ENCODE results near the gene TSPAN13.

TSPAN13 gene

DNA sequence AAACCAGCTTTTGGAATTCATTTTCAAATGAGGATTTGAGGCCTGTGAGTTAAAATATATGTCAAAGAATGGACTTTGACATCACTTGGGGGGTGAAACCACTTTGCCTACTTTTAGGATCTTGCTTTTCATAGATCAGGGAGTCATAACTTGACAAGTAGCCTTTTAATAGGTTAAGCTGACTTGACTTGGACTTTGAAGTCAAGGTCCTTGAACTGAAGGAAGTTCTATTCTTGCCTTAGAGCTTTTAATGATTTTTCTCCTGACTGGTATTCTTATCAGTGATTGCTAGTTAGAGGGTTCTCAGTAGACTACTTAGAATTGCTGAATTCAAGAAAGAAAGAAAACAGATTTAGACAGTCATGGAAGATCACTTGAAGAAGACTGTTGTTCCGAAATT is 33.6 kb downstream of the TSPAN13 start:
- no peak overlapping the region for H3K4me3 Mint-ChIP-seq
- H3K9me3 Mint-ChIP-seq = peaks cover 8% of the 10 kb centered on the region
- TF ChIP-seq, protein P1, sequence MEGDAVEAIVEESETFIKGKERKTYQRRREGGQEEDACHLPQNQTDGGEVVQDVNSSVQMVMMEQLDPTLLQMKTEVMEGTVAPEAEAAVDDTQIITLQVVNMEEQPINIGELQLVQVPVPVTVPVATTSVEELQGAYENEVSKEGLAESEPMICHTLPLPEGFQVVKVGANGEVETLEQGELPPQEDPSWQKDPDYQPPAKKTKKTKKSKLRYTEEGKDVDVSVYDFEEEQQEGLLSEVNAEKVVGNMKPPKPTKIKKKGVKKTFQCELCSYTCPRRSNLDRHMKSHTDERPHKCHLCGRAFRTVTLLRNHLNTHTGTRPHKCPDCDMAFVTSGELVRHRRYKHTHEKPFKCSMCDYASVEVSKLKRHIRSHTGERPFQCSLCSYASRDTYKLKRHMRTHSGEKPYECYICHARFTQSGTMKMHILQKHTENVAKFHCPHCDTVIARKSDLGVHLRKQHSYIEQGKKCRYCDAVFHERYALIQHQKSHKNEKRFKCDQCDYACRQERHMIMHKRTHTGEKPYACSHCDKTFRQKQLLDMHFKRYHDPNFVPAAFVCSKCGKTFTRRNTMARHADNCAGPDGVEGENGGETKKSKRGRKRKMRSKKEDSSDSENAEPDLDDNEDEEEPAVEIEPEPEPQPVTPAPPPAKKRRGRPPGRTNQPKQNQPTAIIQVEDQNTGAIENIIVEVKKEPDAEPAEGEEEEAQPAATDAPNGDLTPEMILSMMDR (IDR thresholded peaks at IDR 0.05) = no peak
- no peaks in the 10 kb centered on the region for H3K27me3 Mint-ChIP-seq (ENCODE audit: low read depth, poor library complexity)
- H3K27ac Mint-ChIP-seq = no peak overlapping the region
- H3K4me1 Mint-ChIP-seq = peaks cover 14% of the 10 kb centered on the region
- H3K36me3 Mint-ChIP-seq (ENCODE audit: low read depth) = peaks cover 6% of the 10 kb centered on the region
- no peak for DNase-seq

DNA sequence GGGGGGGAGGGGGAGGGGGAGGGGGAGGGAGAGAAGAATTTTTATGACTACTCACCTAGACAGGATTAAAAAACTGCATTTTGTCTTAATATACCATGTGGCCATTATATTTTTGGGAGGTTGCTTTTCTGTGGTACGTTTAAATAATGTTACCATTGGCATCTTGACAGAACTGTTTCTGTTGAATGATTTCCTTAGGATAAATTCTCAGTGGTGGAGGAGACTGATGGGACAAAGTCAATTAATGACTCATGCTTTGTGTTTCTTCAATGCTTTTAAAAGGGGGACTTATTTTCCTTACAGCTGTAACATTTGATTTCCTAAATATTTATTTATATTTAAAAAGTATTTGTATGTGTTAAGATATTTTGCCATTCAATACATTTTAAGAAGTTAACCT is 37.5 kb downstream of the TSPAN13 start:
- Mint-ChIP-seq H3K36me3 (ENCODE audit: low read depth) (peaks cover 6% of the 10 kb centered on the region), H3K4me3 (no peak overlapping the region), H3K27ac (no peak overlapping the region)

DNA sequence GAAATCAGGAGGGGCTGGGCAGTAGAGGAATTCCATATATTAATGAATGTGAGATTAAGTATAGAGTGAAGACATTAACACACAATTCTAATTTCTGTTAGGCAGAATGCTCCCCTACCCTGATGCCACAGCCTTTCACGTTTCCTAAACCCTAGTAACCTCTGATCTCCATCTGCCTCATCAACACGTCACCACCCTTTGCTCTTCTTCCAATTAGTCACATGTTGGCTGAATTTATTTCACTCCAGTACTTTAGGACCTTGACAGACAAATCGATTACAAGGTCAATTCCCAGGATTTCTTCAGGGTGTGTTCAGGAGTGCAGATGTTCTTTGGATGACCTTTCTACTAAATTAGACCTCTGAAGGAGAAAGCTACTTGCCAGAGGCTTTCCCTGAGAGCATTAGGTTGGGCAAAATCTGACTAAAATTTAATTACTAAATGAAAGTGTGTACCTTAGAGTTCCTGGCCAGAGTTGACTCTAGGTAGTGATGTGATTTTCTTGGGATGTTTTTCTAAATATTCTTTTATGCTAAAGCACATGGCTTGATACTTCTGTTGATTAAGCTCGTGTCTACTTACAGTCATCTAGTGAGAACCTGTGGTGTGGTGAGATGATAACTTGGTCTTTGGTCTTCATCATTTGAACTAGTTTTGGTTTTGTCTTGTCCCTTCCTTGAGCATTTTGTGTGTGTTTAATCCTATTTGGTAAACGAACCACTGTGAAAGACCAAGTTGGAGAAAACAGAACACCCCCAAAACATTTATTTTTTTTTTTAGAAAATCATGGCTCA is 38.5 kb downstream of the TSPAN13 start:
- TF ChIP-seq, protein P1 (IDR thresholded peaks at IDR 0.05) = no peak

More for the DNA sequence above, 37.5 kb downstream of the TSPAN13 start:
- peaks cover 8% of the 10 kb centered on the region for H3K4me1 Mint-ChIP-seq
- peaks cover 8% of the 10 kb centered on the region for H3K9me3 Mint-ChIP-seq
- DNase-seq = no peak
- no peaks in the 10 kb centered on the region for H3K27me3 Mint-ChIP-seq (ENCODE audit: low read depth, poor library complexity)
- TF ChIP-seq, protein P1 (IDR thresholded peaks at IDR 0.05) = no peak

DNA sequence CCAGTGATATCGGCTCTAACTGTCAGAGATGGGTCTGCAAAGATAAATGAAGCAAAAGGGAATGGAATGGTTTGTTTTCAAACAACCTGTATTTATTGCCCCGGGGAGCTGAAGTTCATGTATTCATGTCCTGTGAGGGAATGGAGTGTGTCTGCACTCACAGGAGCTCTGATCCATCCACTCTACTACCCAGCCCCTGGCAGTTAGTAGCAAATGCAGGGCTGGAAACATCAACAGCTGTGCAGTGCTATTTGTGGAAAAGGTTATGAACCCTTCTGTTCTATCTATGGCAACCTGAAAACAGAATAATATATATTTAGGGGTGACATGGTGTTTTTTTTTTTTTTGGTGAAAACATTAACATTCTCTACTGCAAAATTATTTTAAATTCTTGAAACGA is 41.4 kb downstream of the TSPAN13 start:
- no peak overlapping the region for H3K27ac Mint-ChIP-seq
- no peak for DNase-seq

More for the DNA sequence above, 38.5 kb downstream of the TSPAN13 start:
- no peak overlapping the region for H3K4me3 Mint-ChIP-seq
- H3K9me3 Mint-ChIP-seq = peaks cover 8% of the 10 kb centered on the region
- no peak overlapping the region for H3K27ac Mint-ChIP-seq
- peaks cover 6% of the 10 kb centered on the region for H3K36me3 Mint-ChIP-seq (ENCODE audit: low read depth)
- peaks cover 4% of the 10 kb centered on the region for H3K27me3 Mint-ChIP-seq (ENCODE audit: low read depth, poor library complexity)
- H3K4me1 Mint-ChIP-seq = peaks cover 8% of the 10 kb centered on the region
- no peak for DNase-seq

DNA sequence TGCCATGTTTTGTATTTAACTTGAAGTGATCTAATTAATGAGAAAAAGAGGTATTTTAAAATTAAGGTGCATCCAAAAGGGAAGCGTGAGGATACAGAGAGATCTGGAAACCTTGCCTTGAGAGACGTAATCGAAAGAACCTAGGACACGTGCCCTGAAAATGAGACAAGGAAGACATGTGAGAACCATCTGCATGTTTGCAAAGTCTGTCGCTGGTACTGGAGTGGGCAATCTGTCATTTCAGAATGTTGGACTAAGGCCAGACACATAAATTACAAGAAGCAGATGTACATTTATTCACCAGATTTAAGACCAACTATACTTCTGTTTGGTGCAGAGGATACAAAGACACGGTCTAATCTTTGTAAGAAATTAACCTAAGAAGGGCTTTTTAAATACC is 42.1 kb downstream of the TSPAN13 start:
- DNase-seq = no peak
- peaks cover 8% of the 10 kb centered on the region for H3K9me3 Mint-ChIP-seq
- peaks cover 8% of the 10 kb centered on the region for H3K4me1 Mint-ChIP-seq
- TF ChIP-seq, protein P1 (IDR thresholded peaks at IDR 0.05) = no peak
- H3K36me3 Mint-ChIP-seq (ENCODE audit: low read depth) = peaks cover 6% of the 10 kb centered on the region
- H3K4me3 Mint-ChIP-seq = no peak overlapping the region
- H3K27ac Mint-ChIP-seq = no peak overlapping the region
- peaks cover 4% of the 10 kb centered on the region for H3K27me3 Mint-ChIP-seq (ENCODE audit: low read depth, poor library complexity)

More for the DNA sequence above, 41.4 kb downstream of the TSPAN13 start:
- Mint-ChIP-seq H3K36me3 (ENCODE audit: low read depth) (peaks cover 6% of the 10 kb centered on the region), H3K4me3 (no peak overlapping the region), H3K27me3 (ENCODE audit: low read depth, poor library complexity) (peaks cover 4% of the 10 kb centered on the region), H3K9me3 (peaks cover 8% of the 10 kb centered on the region), H3K4me1 (peaks cover 8% of the 10 kb centered on the region)
- TF ChIP-seq, protein P1 (IDR thresholded peaks at IDR 0.05) = no peak

DNA sequence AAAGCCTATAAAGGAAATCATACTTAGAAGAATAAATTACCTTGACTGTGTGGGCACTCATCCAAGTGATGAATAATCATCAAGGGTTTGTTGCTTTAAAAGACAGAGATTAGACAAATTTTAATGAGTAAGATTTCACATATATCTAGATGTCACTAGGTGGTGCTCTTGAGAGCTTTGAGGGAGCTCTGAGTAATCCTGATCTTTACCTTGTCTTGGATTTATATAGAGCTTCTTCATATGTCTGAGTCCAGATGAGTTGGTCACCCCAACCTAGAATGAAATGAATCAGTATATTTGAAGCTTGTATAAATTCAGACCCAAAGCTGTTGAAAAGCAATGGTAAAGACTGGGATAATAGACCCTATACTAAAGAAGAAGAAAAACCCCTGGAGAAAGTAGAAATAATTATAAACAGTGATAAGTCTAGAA is 47.6 kb downstream of the TSPAN13 start:
- Mint-ChIP-seq H3K27ac (no peak overlapping the region), H3K27me3 (ENCODE audit: low read depth, poor library complexity) (peaks cover 8% of the 10 kb centered on the region), H3K4me3 (no peak overlapping the region), H3K9me3 (no peaks in the 10 kb centered on the region), H3K4me1 (peaks cover 35% of the 10 kb centered on the region), H3K36me3 (ENCODE audit: low read depth) (no peaks in the 10 kb centered on the region)
- TF ChIP-seq, protein P1 (IDR thresholded peaks at IDR 0.05) = peak; percentile 51
- no peak for DNase-seq

Measured in nephron progenitor cell (in vitro differentiated cells).